PC-9 (cell line): Measurements from ENCODE around the gene GSTO1.

Source experiments
- EZH2 ChIP-seq: fragments of 200-600 bp; sonication (generic); IDR thresholded peaks from 2 replicates; pipeline ENCODE4 v1.8.0; 2017; ENCODE audit warnings: antibody characterized with exemption, low read depth
- TF ChIP-seq, protein P1 (sequence below): fragments of 200-600 bp; sonication (generic); conservative IDR thresholded peaks from 2 replicates; pipeline ENCODE4 v1.6.1; 2017; ENCODE audit warnings: mixed run types, antibody characterized with exemption, mild to moderate bottlenecking, moderate library complexity

DNA sequence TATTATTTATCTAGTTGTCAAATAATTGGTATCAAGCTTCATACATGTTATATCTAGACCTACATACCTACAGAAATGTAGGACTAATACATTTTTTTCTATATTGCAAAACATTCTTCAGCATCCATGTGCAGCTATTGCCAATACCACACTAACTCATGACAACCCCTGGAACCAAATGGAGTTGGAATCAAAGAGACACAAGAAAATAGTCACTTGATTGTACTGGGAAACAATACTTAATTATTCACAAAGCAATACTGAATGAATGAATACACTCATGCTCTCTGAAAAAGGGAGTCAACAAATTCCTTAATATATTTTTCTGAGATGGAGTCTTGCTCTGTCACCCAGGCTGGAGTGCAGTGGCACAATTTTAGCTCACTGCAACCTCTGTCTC is 12.1 kb upstream of the GSTO1 start:
- TF ChIP-seq, protein P1, sequence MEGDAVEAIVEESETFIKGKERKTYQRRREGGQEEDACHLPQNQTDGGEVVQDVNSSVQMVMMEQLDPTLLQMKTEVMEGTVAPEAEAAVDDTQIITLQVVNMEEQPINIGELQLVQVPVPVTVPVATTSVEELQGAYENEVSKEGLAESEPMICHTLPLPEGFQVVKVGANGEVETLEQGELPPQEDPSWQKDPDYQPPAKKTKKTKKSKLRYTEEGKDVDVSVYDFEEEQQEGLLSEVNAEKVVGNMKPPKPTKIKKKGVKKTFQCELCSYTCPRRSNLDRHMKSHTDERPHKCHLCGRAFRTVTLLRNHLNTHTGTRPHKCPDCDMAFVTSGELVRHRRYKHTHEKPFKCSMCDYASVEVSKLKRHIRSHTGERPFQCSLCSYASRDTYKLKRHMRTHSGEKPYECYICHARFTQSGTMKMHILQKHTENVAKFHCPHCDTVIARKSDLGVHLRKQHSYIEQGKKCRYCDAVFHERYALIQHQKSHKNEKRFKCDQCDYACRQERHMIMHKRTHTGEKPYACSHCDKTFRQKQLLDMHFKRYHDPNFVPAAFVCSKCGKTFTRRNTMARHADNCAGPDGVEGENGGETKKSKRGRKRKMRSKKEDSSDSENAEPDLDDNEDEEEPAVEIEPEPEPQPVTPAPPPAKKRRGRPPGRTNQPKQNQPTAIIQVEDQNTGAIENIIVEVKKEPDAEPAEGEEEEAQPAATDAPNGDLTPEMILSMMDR: no peak
- TF ChIP-seq EZH2: no peak
